ENCODE measurements around the gene VPS26B. TPM values are rescaled to one million over a fixed set of nuclear protein-coding genes. Genes with fewer than 3 reads are reported as not detected.
A peak's percentile ranks its signal among the peaks of the same experiment; 100 is the strongest.

Gene VPS26B
- total RNA-seq, 1 experiment from 2014 or later: 29.3 TPM

GRCh38 chr11:134226806-134227325 is 2.4 kb downstream of the VPS26B start:
- ATAC-seq (no peak), DNase-seq (ENCODE audit: low spot score) (no peak)
- peaks cover 8% of the 10 kb centered on the region for H3K27me3 Mint-ChIP-seq (ENCODE audit: low read depth)
- POLR2A ChIA-PET: no interaction called here
- CTCF ChIA-PET: no interaction called here
- H3K36me3 Mint-ChIP-seq: no peaks in the 10 kb centered on the region
- H3K27ac Mint-ChIP-seq: no peak overlapping the region
- H3K4me1 Mint-ChIP-seq: peaks cover 35% of the 10 kb centered on the region
- H3K4me3 Mint-ChIP-seq: peak overlapping the region; percentile 3; the same call in 1 of the 2 replicates
- TF ChIP-seq ZNF532 (CRISPR knock-in tag; IDR thresholded peaks at IDR 0.05; ENCODE audit: borderline replicate concordance): no peak
- TF ChIP-seq TP53 (CRISPR knock-in tag; IDR thresholded peaks at IDR 0.05): no peak
- TF ChIP-seq GRHL2 (CRISPR knock-in tag; IDR thresholded peaks at IDR 0.05; ENCODE audit: insufficient replicate concordance, severe bottlenecking): no peak
- TF ChIP-seq MXD4 (CRISPR knock-in tag; IDR thresholded peaks at IDR 0.05; ENCODE audit: borderline replicate concordance): no peak
- no peak for TF ChIP-seq FOXK1 (CRISPR knock-in tag; IDR thresholded peaks at IDR 0.05)
- H3K9me3 Mint-ChIP-seq: no peaks in the 10 kb centered on the region

- ATAC-seq (no peak), DNase-seq (ENCODE audit: low spot score) (no peak)
- POLR2A ChIA-PET: no interaction called here
- CTCF ChIA-PET: interaction anchor here (1.1 kb wide), 1 partner anchor 21 kb away, joined by 4 read pairs; no protein-coding TSS in a partner anchor
- TF ChIP-seq KAT7 (CRISPR knock-in tag; IDR thresholded peaks at IDR 0.05; ENCODE audit: borderline replicate concordance) (no peak), JAZF1 (CRISPR knock-in tag; IDR thresholded peaks at IDR 0.05) (no peak), CTCF (IDR thresholded peaks at IDR 0.05) (no peak), NR1H2 (CRISPR knock-in tag; IDR thresholded peaks at IDR 0.05) (no peak), ZNF138 (CRISPR knock-in tag; conservative IDR thresholded peaks at IDR 0.05) (no peak), MAX (CRISPR knock-in tag; IDR thresholded peaks at IDR 0.05) (no peak), TEAD1 (CRISPR knock-in tag; IDR thresholded peaks at IDR 0.05) (no peak)
- no peak overlapping the region for H3K4me3 Mint-ChIP-seq
- H3K27ac Mint-ChIP-seq: no peak overlapping the region; the same call in 1 of the 2 replicates
- peaks cover 20% of the 10 kb centered on the region for H3K4me1 Mint-ChIP-seq
- no peaks in the 10 kb centered on the region for H3K36me3 Mint-ChIP-seq
- peaks cover 8% of the 10 kb centered on the region for H3K27me3 Mint-ChIP-seq (ENCODE audit: low read depth)
- no peaks in the 10 kb centered on the region for H3K9me3 Mint-ChIP-seq
Observed at GRCh38 chr11:134228625-134229024, 4.2 kb downstream of the VPS26B start.

- Mint-ChIP-seq H3K4me3 (no peak overlapping the region), H3K27me3 (ENCODE audit: low read depth) (peaks cover 8% of the 10 kb centered on the region), H3K9me3 (no peaks in the 10 kb centered on the region), H3K36me3 (no peaks in the 10 kb centered on the region), H3K4me1 (peaks cover 20% of the 10 kb centered on the region), H3K27ac (no peak overlapping the region)
- POLR2A ChIA-PET: no interaction called here
- DNase-seq (ENCODE audit: low spot score) (no peak), ATAC-seq (no peak)
- CTCF ChIA-PET: interaction anchor here (1.1 kb wide), 1 partner anchor 22 kb away, joined by 4 read pairs; no protein-coding TSS in a partner anchor
- TF ChIP-seq HMGA2 (CRISPR knock-in tag; IDR thresholded peaks at IDR 0.05) (no peak), NFE2L1 (CRISPR knock-in tag; IDR thresholded peaks at IDR 0.05) (no peak), NR1H2 (CRISPR knock-in tag; IDR thresholded peaks at IDR 0.05) (no peak), ZMAT4 (CRISPR knock-in tag; IDR thresholded peaks at IDR 0.05) (no peak), ZBTB21 (CRISPR knock-in tag; IDR thresholded peaks at IDR 0.05; ENCODE audit: borderline replicate concordance) (no peak), STAT6 (CRISPR knock-in tag; conservative IDR thresholded peaks at IDR 0.05; ENCODE audit: low read depth) (no peak), ATF2 (CRISPR knock-in tag; IDR thresholded peaks at IDR 0.05; ENCODE audit: borderline replicate concordance, low read depth) (no peak), TCF7 (CRISPR knock-in tag; IDR thresholded peaks at IDR 0.05; ENCODE audit: low read depth) (no peak)
Observed at GRCh38 chr11:134229126-134229790, 4.8 kb downstream of the VPS26B start.
